Heart left ventricle (tissue), 13 donors: ENCODE results near the gene TAMALIN.

Experiments used
- POLR2A ChIP-seq, 2 donors: fragments of 450-650 bp; IDR thresholded peaks; one replicate each; pipeline ENCODE4 v1.6.1; 2017; ENCODE audit warnings: antibody characterized with exemption in 2 of 2, mild to moderate bottlenecking in 2 of 2, moderate library complexity in 2 of 2
- TF ChIP-seq, protein P1 (sequence below), 12 donors: fragments of 200-600 bp; sonication (generic) in 4 of 12; IDR thresholded peaks; one replicate each; pipeline versions ENCODE4 v1.5.0 to v1.8.0; 2018 to 2022; ENCODE audit warnings: antibody characterized with exemption in 12 of 12, mild to moderate bottlenecking in 5 of 12
- donor health status: ischemic (EF 13 %, LVEDD 7.1; RV severe dilation, severe dysfunction).
- donor health status: DM: no; HTN: yes; CAD: no.
- donor health status: DM: no; HTN: no; CAD: no.
- donor health status: ischemic (EF 25% LVEDD 6.9; RV normal size, moderate dysfunction).
- donor health status: ischemic (EF 25% LVEDD 5.7; RV mildly dilated, moderate dysfunction).
- donor health status: ischemic (EF 35%, LVEDD 5.7; RV mildly dilated, moderate dysfunction).
- donor health status: nonischemic (EF 11% LVEDD 7.7; RV severe dilation, severe dysfunction).
- donor health status: DM: yes; HTN: yes; CAD: no.
- donor health status: PGD.
- donor health status: ischemic (EF 29% LVEDD 5.4; RV normal size, mild dysfunction).
- donor health status: nonischemic (EF 23%, LVEDD 6.1; RV moderate dilation, normal function).

DNA sequence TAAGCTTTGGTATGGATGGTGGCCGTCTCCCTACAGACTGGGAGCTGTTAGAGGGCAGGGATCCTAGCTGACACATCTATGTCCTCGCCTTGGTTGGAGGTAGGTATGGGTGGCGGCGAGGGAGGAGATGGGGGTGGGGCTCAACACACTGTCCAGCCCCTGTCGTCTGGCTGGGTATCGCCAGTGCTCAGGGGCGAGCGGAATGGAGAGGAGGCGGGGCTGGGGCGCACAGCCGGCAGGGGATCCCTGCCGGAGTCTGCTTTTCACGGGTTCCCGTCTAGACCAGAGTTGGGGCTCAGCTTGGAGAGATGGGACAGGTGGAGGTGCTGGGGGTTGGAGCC lies 16.1 kb downstream of the TAMALIN start:
- TF ChIP-seq, protein P1, sequence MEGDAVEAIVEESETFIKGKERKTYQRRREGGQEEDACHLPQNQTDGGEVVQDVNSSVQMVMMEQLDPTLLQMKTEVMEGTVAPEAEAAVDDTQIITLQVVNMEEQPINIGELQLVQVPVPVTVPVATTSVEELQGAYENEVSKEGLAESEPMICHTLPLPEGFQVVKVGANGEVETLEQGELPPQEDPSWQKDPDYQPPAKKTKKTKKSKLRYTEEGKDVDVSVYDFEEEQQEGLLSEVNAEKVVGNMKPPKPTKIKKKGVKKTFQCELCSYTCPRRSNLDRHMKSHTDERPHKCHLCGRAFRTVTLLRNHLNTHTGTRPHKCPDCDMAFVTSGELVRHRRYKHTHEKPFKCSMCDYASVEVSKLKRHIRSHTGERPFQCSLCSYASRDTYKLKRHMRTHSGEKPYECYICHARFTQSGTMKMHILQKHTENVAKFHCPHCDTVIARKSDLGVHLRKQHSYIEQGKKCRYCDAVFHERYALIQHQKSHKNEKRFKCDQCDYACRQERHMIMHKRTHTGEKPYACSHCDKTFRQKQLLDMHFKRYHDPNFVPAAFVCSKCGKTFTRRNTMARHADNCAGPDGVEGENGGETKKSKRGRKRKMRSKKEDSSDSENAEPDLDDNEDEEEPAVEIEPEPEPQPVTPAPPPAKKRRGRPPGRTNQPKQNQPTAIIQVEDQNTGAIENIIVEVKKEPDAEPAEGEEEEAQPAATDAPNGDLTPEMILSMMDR (IDR thresholded peaks at IDR 0.05) = no peak
- TF ChIP-seq POLR2A (IDR thresholded peaks at IDR 0.05) = no peak
